H1 (cell line): ENCODE data around the gene SLC12A2. TPM values are rescaled to one million over a fixed set of nuclear protein-coding genes. Genes with fewer than 3 reads are reported as not detected.

ENCODE experiments used
- BRCA1 ChIP-seq: IDR thresholded peaks from 2 replicates; pipeline ENCODE4 v1.6.1; 2012; ENCODE audit warnings: low read depth, low read length, improper control_type of control experiment
- EP300 ChIP-seq, 2 experiments: IDR thresholded peaks; 1 replicate in 1 of 2; 2 replicates in 1 of 2; pipeline ENCODE4 v1.6.1; 2011 to 2012; ENCODE audit warnings: low read depth in 2 of 2, low read length in 2 of 2, mild to moderate bottlenecking in 2 of 2, borderline replicate concordance in 1 of 2, inconsistent platforms in 1 of 2, moderate library complexity in 1 of 2
- FOSL1 ChIP-seq: IDR thresholded peaks from 2 replicates; pipeline ENCODE4 v1.6.1; 2011; ENCODE audit warnings: mild to moderate bottlenecking, low read depth, low read length, moderate library complexity; ENCODE audit not compliant: insufficient read depth
- KDM1A ChIP-seq: fragments of 200-600, 300-600 bp; sonication (generic); IDR thresholded peaks from 2 replicates; pipeline ENCODE4 v1.7.1; 2016; ENCODE audit warnings: mild to moderate bottlenecking, low read length, borderline replicate concordance
- POLR2AphosphoS5 ChIP-seq: IDR thresholded peaks from 2 replicates; pipeline ENCODE4 v1.6.1; 2011; ENCODE audit warnings: low read depth, low read length
- TBP ChIP-seq: IDR thresholded peaks from 2 replicates; pipeline ENCODE4 v1.6.1; 2011; ENCODE audit warnings: low read depth, low read length, improper control_type of control experiment
- polyA plus RNA-seq, 7 experiments: library from polyadenylated mRNA; depleted of rRNA in 3 of 7; stranded (reverse) in 5 of 7; unstranded in 2 of 7; fragments of >200 nt in 5 of 7; fragments of 200-250 nt in 2 of 7; gene quantifications; 1 replicate in 5 of 7; 2 replicates in 1 of 7; 4 replicates in 1 of 7; pipeline versions ENCODE4 v1.2.1 to v1.2.3, GENCODE V29; 2011 to 2013; ENCODE audit warnings: missing spikeins in 2 of 7, mixed read lengths in 2 of 7
- total RNA-seq: library from RNA; stranded (reverse); fragmentation: NEBNext Ultra II Directional; extraction: Animal tissue kit (Norgen Biotek cat#: 25700); gene quantifications from 2 replicates; pipeline ENCODE4 v1.2.1, GENCODE V29; 2021

Gene SLC12A2
- total and polyA plus RNA-seq, 2 of the 8 experiments (the other 6 are each of a cell fraction or from before 2014, with no cell fraction given) = 2.6 to 16.2 TPM

GRCh38 chr5:128099944-128100343, 16.4 kb downstream of the SLC12A2 start (continued):
- TF ChIP-seq POLR2AphosphoS5 = no peak
- TF ChIP-seq FOSL1 = no peak
- no peak for TF ChIP-seq TBP
- no peak for TF ChIP-seq KDM1A
- TF ChIP-seq EP300 (IDR thresholded peaks at IDR 0.05; ENCODE audit: borderline replicate concordance in 1 of 2, low read depth in 2 of 2, low read length in 2 of 2) = no peak
- no peak for TF ChIP-seq BRCA1
